Spleen (tissue), 11 donors: ENCODE measurements around the gene SLC12A9. TPM values are rescaled to one million over a fixed set of nuclear protein-coding genes. Genes with fewer than 3 reads are reported as not detected.
"Not testable (repeated sequence)": the region's sequence is repeated elsewhere in the genome, so short reads cannot be mapped to it uniquely, and the experiment has no call there.

Experiments
- DNase-seq: peaks from one replicate; pipeline ENCODE4 v3.0.0-alpha.2; 2020
- H3K27ac ChIP-seq, 8 donors: fragments of 200-600 bp; sonication (generic) in 7 of 8; 1 replicate in 4 of 8; 2 replicates in 4 of 8; pipeline versions ENCODE4 v1.5.0 to v1.8.0; 2016 to 2021; ENCODE audit warnings: inconsistent platforms in 4 of 8, mild to moderate bottlenecking in 4 of 8, moderate library complexity in 1 of 8
- H3K27me3 ChIP-seq, 7 donors: fragments of 200-600 bp; sonication (generic) in 6 of 7; replicated peaks in 1 of 7; 1 replicate in 4 of 7; 2 replicates in 3 of 7; pipeline versions ENCODE4 v1.5.0 to v1.8.0; 2016 to 2021; ENCODE audit warnings: inconsistent platforms in 3 of 7, mild to moderate bottlenecking in 1 of 7
- H3K36me3 ChIP-seq, 6 donors: fragments of 200-600 bp; sonication (generic) in 5 of 6; 1 replicate in 4 of 6; 2 replicates in 2 of 6; pipeline versions ENCODE4 v1.5.0 to v1.8.0; 2016 to 2021; ENCODE audit warnings: inconsistent platforms in 2 of 6
- H3K4me1 ChIP-seq, 6 donors: fragments of 200-600 bp; sonication (generic) in 5 of 6; 1 replicate in 3 of 6; 2 replicates in 3 of 6; pipeline versions ENCODE4 v1.5.0 to v1.8.0; 2016 to 2021; ENCODE audit warnings: inconsistent platforms in 3 of 6
- H3K4me3 ChIP-seq, 8 donors: fragments of 200-600 bp; sonication (generic) in 7 of 8; 1 replicate in 4 of 8; 2 replicates in 4 of 8; pipeline versions ENCODE4 v1.5.0 to v1.8.0; 2016 to 2021; ENCODE audit warnings: inconsistent platforms in 4 of 8, mild to moderate bottlenecking in 4 of 8, moderate library complexity in 2 of 8
- H3K9me3 ChIP-seq, 8 donors: fragments of 200-600 bp; sonication (generic) in 7 of 8; 1 replicate in 4 of 8; 2 replicates in 4 of 8; pipeline versions ENCODE4 v1.5.0 to v1.8.0; 2016 to 2021; ENCODE audit warnings: inconsistent platforms in 4 of 8
- CTCF ChIP-seq, 11 experiments: fragments of 200-600 bp in 7 of 11; fragments of 450-650 bp in 4 of 11; sonication (generic) in 4 of 11; IDR thresholded peaks in 8 of 11; conservative IDR thresholded peaks in 3 of 11; 1 replicate in 7 of 11; 2 replicates in 4 of 11; pipeline versions ENCODE4 v1.4.0 to v1.8.0; 2016 to 2021; ENCODE audit warnings: antibody characterized with exemption in 11 of 11, inconsistent platforms in 4 of 11, mild to moderate bottlenecking in 1 of 11
- POLR2A ChIP-seq, 3 donors: fragments of 450-650 bp; IDR thresholded peaks; one replicate each; pipeline ENCODE4 v1.5.1; 2017; ENCODE audit warnings: antibody characterized with exemption in 3 of 3, mild to moderate bottlenecking in 1 of 3
- POLR2AphosphoS5 ChIP-seq, 3 donors: sonication (generic); formaldehyde crosslinking; IDR thresholded peaks; one replicate each; pipeline ENCODE4 v1.5.1; 2017; ENCODE audit warnings: antibody characterized with exemption in 3 of 3
- WGBS, 5 donors: extraction: QIAGEN DNeasy Blood & Tissue Kit in 3 of 5; methylation state at CpG; one replicate each; pipeline versions ENCODE4 v1.1.5 to v1.1.7; 2013 to 2018; 5-methylcytosine and 5-hydroxymethylcytosine counted together
- intact Hi-C: fragments of 100-400 bp; cut with DNase I; formaldehyde crosslinking; loops from one replicate; pipeline ENCODE4 v1.15.0; 2023; ENCODE audit warnings: low total_unique reads
- polyA plus RNA-seq, 3 donors: library from polyadenylated mRNA; stranded (reverse); fragments of 200-250 nt; gene quantifications; one replicate each; pipeline ENCODE4 v1.2.1, GENCODE V29; 2013
- total RNA-seq, 7 donors: library from RNA; depleted of rRNA in 3 of 7; stranded (reverse); fragments of >200 nt in 3 of 7; fragmentation: NEBNext Ultra II Directional in 4 of 7; extraction: Animal tissue kit (Norgen Biotek cat#: 25700) in 4 of 7; gene quantifications; one replicate each; pipeline versions ENCODE4 v1.1.0 to v1.2.1, GENCODE V29; 2016 to 2021
- donor health status: healthy with polysubstance abuse.
- donor health status: DM: no; HTN: no; CAD: no; lungs with moderate emphysema.
- donor health status: DM: no; HTN: no; CAD: no.
- donor health status: Bipolar disorder and iron deficiency.
- donor health status: healthy.
- donor health status: DM: no; HTN: no; CAD: no.
- donor health status: DM: yes; HTN: yes; CAD: no.

SLC12A9 gene
- total and polyA plus RNA-seq, 10 donors: 17.0 to 109 (median 51.3) TPM

GRCh38 chr7:100839361-100839760, 13.2 kb upstream of the SLC12A9 start:
- no peak for TF ChIP-seq POLR2AphosphoS5 (IDR thresholded peaks at IDR 0.05)
- TF ChIP-seq POLR2A (IDR thresholded peaks at IDR 0.05): no peak
- TF ChIP-seq CTCF (IDR thresholded peaks at IDR 0.05 in 8 of 11, conservative IDR thresholded peaks at IDR 0.05 in 3 of 11): no peak
- H3K9me3 ChIP-seq: no peaks in the 10 kb centered on the region
- no peaks in the 10 kb centered on the region for H3K27me3 ChIP-seq
- H3K4me1 ChIP-seq: peaks cover 8 to 36% (median 23%) of the 10 kb centered on the region in 6 donors
- WGBS, 5 donors: 96 to 99% (median 96%) methylated on average over 18 of the region's 18 CpGs
- no peak overlapping the region for H3K4me3 ChIP-seq
- no peak for DNase-seq
- H3K36me3 ChIP-seq: no peaks in the 10 kb centered on the region
- intact Hi-C loops: no loop called here
- H3K27ac ChIP-seq: no peak overlapping the region

- peak overlapping the region in 1 of 8 donors; percentile 2 for H3K27ac ChIP-seq
- no peaks in the 10 kb centered on the region for H3K9me3 ChIP-seq
- H3K36me3 ChIP-seq: no peaks in the 10 kb centered on the region
- 71 to 87% (median 77%) methylated on average over 8 of the region's 8 CpGs for WGBS, 5 donors
- H3K27me3 ChIP-seq: no peaks in the 10 kb centered on the region
- intact Hi-C loops: no loop called here
- TF ChIP-seq CTCF (IDR thresholded peaks at IDR 0.05 in 8 of 11, conservative IDR thresholded peaks at IDR 0.05 in 3 of 11): no peak
- TF ChIP-seq POLR2AphosphoS5 (IDR thresholded peaks at IDR 0.05): no peak
- no peak for TF ChIP-seq POLR2A (IDR thresholded peaks at IDR 0.05)
- no peak overlapping the region for H3K4me3 ChIP-seq
- DNase-seq: peak; percentile 10
- H3K4me1 ChIP-seq: peaks cover 8 to 26% (median 20%) of the 10 kb centered on the region in 6 donors
Measured at GRCh38 chr7:100840470-100841100, 11.9 kb upstream of the SLC12A9 start.

- no peak overlapping the region for H3K4me3 ChIP-seq
- H3K27ac ChIP-seq: no peak overlapping the region
- H3K4me1 ChIP-seq: peaks cover 7 to 14% (median 10%) of the 10 kb centered on the region in 6 donors
- DNase-seq: no peak
- TF ChIP-seq POLR2A (IDR thresholded peaks at IDR 0.05): no peak
- no peak for TF ChIP-seq POLR2AphosphoS5 (IDR thresholded peaks at IDR 0.05)
- no peak for TF ChIP-seq CTCF (IDR thresholded peaks at IDR 0.05 in 8 of 11, conservative IDR thresholded peaks at IDR 0.05 in 3 of 11)
- H3K9me3 ChIP-seq: no peaks in the 10 kb centered on the region
- WGBS, 5 donors: 93 to 96% (median 95%) methylated on average over 4 of the region's 4 CpGs
- intact Hi-C loops: no loop called here
- no peaks in the 10 kb centered on the region for H3K27me3 ChIP-seq
- no peaks in the 10 kb centered on the region for H3K36me3 ChIP-seq
Measured at GRCh38 chr7:100847360-100847759, 5.2 kb upstream of the SLC12A9 start.

- H3K27ac ChIP-seq: peak overlapping the region in 3 of 8 donors; percentile 90 to 95 (median 92)
- peak overlapping the region in 2 of 8 donors; percentile 87 to 96 for H3K4me3 ChIP-seq
- peak; percentile 78 for DNase-seq
- TF ChIP-seq CTCF (IDR thresholded peaks at IDR 0.05 in 8 of 11, conservative IDR thresholded peaks at IDR 0.05 in 3 of 11) (no peak), POLR2AphosphoS5 (IDR thresholded peaks at IDR 0.05) (no peak), POLR2A (IDR thresholded peaks at IDR 0.05) (no peak)
- no peaks in the 10 kb centered on the region for H3K27me3 ChIP-seq
- H3K9me3 ChIP-seq: no peaks in the 10 kb centered on the region
- WGBS, 5 donors: 91 to 96% (median 93%) methylated on average over 13 to 14 of the region's 14 CpGs
- H3K4me1 ChIP-seq: peaks cover 12 to 64% (median 32%) of the 10 kb centered on the region in 6 donors
- intact Hi-C loops: loop anchor here (10.0 kb wide), 1 partner anchor 150 kb away; the partner anchor contains the start of gene POP7
- H3K36me3 ChIP-seq: peaks cover 0 to 55% (median 24%) of the 10 kb centered on the region in 6 donors
Measured at GRCh38 chr7:100854146-100854895, 1.8 kb downstream of the SLC12A9 start.

- intact Hi-C loops: loop anchor here (10.0 kb wide), 1 partner anchor 150 kb away; the partner anchor contains the start of gene POP7
- H3K27ac ChIP-seq, H3K27me3 ChIP-seq, H3K4me3 ChIP-seq, H3K9me3 ChIP-seq: not testable (repeated sequence)
- Histone ChIP-seq H3K4me1 (peaks cover 12 to 64% (median 32%) of the 10 kb centered on the region in 6 donors), H3K36me3 (peaks cover 0 to 61% (median 29%) of the 10 kb centered on the region in 6 donors)
- DNase-seq: peak; percentile 24
- WGBS, 5 donors: 96 to 98% (median 96%) methylated on average over 9 of the region's 9 CpGs
Measured at GRCh38 chr7:100854899-100855298, 2.4 kb downstream of the SLC12A9 start.
